Stimulated activated CD4-positive, alpha-beta T cell treated with anti-CD3 and anti-CD28 coated beads, Interleukin-1b, Interleukin-23, amount 100 ng/mL, for 24 hours (primary cell): ENCODE results near the gene SIVA1.
A peak's percentile ranks its signal among the peaks of the same experiment; 100 is the strongest.

Experiments used
- DNase-seq, 4 experiments: peaks; one replicate each; pipeline ENCODE4 v3.0.0-alpha.2; 2020; ENCODE audit warnings: low read depth in 4 of 4, low spot score in 1 of 4

SIVA1 gene

GRCh38 chr14:104784218-104784568 is 31.2 kb downstream of the SIVA1 start:
- DNase-seq: no peak

GRCh38 chr14:104784846-104785707 is 32.1 kb downstream of the SIVA1 start:
- no peak for DNase-seq

GRCh38 chr14:104785708-104786080 is 32.7 kb downstream of the SIVA1 start:
- DNase-seq: no peak

GRCh38 chr14:104786091-104786586 is 33.2 kb downstream of the SIVA1 start:
- no peak for DNase-seq

- no peak for DNase-seq
These were observed 34.1 kb downstream of the SIVA1 start for GRCh38 chr14:104786726-104787675.

- no peak for DNase-seq
These were observed 34.8 kb downstream of the SIVA1 start for GRCh38 chr14:104787736-104788135.

- DNase-seq: no peak
These were observed 35.3 kb downstream of the SIVA1 start for GRCh38 chr14:104788161-104788818.

- DNase-seq: no peak
These were observed 36.1 kb downstream of the SIVA1 start for GRCh38 chr14:104788873-104789663.

- no peak for DNase-seq
These were observed 37.1 kb downstream of the SIVA1 start for GRCh38 chr14:104789752-104790743.

- no peak for DNase-seq
These were observed 38.5 kb downstream of the SIVA1 start for GRCh38 chr14:104791425-104791824.

- DNase-seq: no peak
These were observed 39.3 kb downstream of the SIVA1 start for GRCh38 chr14:104792101-104792884.

GRCh38 chr14:104792945-104793702 is 40.2 kb downstream of the SIVA1 start:
- DNase-seq: no peak

GRCh38 chr14:104793703-104793959 is 40.7 kb downstream of the SIVA1 start:
- DNase-seq: no peak

- peak in 2 of 4 experiments; percentile 30 to 54 for DNase-seq
These were observed 41.2 kb downstream of the SIVA1 start for GRCh38 chr14:104794099-104794498.

GRCh38 chr14:104794631-104794992 is 41.7 kb downstream of the SIVA1 start:
- DNase-seq: no peak

GRCh38 chr14:104794993-104795780 is 42.2 kb downstream of the SIVA1 start, which contains the start of gene AKT1:
AKT1 (minus strand) TSS chr14:104795748; CDS start chr14:104792643, 3,105 bp downstream.
- no peak for DNase-seq
